ENCODE measurements around the gene SHF.
"Not testable (repeated sequence)": the region's sequence is repeated elsewhere in the genome, so short reads cannot be mapped to it uniquely, and the experiment has no call there.

Gene SHF, protein sequence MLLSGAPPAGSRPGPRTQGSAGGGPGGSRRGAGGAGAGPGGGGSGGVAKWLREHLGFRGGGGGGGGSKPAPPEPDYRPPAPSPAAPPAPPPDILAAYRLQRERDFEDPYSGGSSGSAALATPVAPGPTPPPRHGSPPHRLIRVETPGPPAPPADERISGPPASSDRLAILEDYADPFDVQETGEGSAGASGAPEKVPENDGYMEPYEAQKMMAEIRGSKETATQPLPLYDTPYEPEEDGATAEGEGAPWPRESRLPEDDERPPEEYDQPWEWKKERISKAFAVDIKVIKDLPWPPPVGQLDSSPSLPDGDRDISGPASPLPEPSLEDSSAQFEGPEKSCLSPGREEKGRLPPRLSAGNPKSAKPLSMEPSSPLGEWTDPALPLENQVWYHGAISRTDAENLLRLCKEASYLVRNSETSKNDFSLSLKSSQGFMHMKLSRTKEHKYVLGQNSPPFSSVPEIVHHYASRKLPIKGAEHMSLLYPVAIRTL

DNA sequence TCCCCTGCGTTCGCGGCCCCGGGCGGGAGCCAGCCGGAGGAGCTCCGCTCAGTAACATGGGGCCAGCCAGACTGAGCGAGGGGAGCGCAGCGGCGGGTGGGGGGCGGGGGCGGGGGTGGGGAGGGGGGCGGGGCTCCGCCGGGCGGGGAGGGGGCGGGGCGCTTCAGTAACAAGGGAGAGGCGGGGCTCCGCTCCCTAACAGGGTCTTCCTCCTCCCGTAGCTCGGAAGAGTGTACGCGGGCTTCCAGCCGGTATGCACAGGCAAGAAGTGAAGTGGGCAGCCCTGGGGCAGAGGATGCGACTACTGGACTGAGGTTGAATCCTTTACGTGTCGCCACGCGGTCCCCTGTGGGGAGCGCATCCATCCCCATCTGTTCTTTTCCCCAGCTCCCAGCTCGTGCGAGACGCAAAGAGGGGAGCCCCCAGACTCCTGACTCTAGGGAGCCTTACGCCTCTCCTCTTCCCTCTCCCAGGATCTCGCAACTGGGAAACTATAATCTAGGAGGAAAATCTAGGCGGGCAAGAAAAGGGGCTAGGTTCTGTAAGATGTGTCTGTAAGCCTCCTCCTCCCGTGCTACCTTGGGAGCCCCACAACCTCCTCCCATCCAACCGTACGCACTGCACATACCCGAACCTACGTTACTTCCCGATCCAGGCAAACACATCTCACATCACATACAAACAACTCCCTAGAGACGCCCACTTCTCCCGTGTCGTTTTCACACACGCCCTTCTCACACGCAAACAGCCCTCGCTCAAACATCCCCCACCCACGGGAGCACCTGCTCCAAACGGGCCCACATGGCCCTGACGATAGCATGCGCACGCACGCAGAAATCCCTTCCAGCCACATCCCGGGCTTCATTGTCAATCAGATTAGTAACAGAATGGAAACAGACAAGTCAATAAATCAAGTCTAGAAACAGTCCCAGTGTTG, at the start of gene SHF:
SHF (minus strand) TSS at position 73 of the 937 bp plus-strand sequence; CDS start at position 58, 15 bp downstream.
- peak; percentile 49 for DNase-seq

DNA sequence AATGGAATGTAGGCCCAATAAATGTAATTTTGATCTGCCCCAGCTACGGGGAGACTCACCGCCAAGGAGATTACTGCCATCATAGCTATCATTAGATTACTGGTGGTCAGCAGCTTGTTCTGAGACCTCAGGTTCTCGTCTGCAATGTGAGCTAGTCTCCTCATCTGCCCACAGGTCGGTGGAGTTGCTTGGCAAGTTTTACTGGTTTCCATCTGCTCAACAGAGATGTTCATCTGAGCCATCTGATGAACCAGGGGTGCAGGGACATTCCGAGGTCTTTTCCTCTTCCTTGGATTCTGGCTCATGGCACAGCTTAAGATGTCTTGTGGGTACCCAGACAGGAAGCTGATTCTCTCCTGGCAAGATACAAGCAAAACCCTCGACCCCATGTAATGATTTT, 49.0 kb upstream of the SHF start:
- DNase-seq = not testable (repeated sequence)

DNA sequence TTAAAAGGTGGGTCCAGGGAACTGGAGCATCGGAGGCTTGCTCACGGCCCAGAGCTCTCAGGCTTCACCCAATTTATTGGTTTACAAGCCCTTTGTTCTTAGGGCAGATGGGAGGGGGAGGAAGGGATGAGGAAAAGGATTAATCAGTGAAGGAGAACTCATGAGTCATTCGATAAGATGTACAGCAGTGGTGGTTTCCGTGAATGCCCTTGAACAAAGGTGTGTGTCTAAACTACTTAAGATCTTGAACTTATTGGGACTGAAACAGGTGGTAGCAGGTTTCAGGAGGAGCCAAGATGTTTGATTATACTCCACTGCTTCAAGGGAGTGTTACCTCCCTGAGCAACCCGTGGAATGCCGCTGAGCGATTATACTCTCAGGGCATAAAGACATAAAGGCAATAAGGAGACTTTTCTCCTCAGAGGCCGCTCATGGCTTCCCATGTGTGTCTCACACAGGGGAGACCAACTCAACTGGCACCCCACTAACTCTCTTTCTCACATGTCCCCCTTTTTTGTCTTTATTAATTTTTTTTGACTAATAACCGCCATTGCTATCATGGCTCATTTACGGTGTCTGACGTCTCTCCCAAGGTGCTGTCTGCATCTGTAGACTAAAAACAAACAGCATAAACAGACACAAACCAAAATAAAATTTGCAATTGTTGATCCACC, 46.9 kb upstream of the SHF start:
- no peak for DNase-seq

DNA sequence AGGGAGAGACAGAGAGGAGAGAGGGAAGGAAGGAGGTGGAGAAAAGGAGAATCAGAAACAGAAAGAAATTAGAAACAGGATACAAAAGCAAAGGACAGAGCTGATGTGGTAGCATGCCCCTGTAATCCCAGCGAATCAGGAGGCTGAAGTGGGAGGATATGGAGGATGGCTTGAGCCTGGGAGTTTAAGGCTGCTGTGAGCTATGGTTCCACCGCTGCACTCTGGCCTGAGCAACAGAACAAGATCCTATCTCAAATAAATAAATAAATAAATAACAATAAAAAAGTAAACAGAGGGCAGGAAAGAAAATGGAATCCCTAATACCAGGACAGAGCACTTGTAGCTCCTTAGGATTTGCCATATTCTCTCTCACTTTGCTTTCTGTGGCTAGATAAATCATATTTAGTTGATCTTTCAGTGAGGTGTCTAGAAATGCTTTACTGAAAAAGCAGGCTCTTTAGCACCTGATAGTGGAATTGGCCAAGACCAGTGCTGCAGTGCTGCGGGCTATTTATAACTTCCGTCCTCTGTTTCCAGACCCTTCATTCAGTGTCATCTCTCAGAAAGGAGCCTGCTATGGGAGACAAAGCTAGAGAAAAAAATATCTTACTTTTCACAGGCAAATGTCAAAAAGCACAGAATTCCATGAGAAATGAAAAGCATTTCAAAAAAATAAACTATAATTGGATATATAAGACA, 44.2 kb upstream of the SHF start:
- DNase-seq = no peak

DNA sequence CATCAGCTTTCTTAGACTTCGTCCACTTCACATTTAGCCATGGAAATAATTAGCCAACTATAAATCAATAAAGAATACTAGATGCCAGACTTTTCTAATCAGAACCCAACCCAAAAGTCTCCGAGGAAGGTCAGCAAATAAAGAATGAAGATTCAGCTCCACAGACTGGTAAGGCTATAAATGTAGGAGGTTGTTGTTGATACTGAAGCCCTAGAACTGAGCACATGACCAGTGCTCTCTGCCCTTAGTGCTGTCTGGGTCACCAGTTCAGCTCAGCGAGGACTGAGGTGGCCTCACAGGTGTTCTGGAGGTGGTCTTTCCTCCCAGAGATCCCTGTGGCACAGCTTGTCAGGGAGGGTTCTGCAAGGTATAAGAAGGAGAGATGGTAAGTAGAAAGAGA, 43.4 kb upstream of the SHF start:
- no peak for DNase-seq

DNA sequence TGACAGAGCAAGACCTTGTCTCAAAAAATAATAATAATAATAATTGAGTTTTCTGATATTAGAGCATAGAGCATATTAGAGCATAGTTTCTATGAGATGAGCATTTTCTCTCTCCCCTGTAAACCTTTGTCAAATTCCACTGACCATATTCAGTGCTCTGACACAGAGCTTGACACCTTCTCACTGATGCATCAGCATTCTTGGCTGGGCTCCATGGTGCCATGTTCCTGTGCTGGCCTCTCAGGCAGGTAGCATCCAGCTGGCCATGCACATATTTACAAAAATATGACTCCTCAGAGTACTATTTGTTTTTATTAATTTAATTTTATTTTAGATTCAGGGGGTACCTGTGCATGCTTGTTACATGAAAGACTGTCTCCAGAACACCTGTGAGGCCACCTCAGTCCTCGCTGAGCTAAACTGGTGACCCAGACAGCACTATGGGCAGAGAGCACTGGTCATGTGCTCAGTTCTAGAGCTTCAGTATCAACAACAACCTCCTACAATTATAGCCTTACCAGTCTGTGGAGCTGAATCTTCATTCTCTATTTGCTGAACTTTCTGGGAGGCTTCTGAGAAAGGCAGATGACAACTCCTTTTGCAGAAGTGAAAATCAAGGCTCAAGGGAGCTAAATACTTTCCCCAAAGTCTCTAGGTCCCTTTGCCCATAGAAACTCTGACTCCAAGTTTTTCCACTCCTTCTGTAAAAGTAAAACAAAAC, 42.6 kb upstream of the SHF start:
- DNase-seq = no peak

DNA sequence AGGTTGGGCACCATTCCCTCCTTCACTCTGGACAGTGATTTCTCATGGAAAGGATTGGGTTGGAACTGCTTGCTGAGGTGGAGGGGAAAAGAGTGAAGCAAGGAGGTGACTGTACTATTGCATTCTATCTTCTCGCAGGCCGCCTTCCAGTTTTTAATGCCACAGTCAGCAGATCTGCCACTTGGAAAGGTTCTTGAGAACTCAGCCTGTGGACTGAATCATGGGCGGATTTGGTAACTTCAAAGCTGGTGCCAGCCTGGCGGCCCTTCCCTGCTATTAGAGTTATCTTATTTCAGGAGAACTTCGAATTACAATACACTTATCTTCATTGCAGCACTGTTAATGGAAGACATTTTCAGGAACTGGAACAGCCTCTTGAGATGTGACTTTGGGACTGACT, 41.2 kb upstream of the SHF start:
- no peak for DNase-seq

DNA sequence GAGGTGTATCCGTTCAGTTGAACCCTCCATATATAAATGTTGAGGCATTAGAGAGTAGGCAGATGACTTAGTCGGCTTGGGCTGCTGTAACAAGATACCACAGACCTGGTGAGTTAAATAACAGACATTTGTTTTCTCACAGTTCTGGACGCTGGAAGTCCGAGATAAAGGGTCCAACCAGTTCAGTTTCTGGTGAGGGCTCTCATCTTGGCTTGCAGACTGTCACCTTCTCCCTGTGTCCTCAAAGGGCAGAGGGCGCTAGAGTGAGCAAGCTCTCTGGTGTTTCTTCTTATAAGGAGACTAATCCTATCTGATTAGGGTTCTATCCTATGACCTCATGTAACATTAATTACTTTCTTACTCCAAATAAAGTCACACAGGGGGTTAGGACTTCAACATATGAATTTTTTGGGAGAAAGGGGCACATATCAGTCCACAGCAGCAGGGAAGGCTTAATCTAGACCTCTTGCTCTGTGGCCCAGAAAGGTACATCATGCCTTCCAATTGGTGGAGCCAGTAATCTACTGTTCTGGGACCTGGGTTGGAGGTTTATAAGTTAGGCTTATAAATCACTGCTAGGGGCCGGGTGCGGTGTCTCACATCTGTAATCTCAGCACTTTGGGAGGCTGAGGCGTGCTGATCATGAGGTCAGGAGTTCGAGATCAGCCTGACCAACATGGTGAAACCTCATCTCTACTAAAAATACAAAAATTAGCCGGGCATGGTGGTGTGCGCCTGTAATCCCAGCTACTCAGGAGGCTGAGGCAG, 37.9 kb upstream of the SHF start:
- peak; percentile 29 for DNase-seq

DNA sequence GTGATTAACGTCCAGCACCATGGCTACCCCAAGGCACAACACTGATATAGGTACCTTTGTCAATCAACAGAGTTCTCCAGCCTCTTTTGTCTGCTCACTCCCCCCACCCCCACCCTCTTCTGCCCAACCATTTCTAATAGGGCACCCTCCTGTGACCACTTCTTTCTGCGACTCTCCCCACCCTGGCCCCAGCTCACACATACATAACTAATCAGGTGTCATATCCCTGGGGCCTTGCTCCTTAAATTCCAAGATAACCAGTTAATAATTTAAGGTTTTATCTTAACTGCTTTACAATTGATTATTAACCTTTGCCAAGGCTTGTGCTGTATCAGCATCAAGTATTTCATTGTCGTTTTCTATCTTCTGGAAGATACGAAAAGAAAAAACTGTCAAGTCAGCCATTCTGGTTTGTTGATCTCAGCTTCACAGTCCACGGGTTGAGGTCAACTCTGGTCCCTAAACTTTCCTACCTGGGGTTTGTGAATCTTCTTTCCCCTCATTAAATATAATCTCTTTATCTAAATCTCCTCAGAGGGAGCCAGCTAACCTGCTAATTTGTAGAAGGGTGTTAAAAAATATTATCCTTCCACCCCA, 37.0 kb upstream of the SHF start:
- no peak for DNase-seq

DNA sequence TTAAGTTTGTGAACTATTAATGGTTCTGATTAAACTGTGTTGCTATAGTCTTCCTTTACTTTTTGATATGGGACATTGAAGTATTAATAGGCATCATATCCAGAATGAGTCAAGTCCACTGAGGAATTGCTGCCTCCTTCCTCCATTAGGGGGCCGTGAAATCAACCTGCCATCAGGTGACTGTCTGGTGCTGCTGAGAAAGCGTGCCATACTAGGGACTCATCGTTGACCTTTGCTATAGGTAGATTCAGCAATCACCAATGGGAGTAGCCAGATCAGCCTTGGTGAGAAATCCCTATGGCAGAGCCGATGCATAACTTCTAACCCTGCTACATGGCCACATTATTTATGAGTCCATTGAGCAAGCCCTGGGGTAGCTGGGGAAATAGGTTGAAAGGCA, 34.2 kb upstream of the SHF start:
- DNase-seq = no peak

DNA sequence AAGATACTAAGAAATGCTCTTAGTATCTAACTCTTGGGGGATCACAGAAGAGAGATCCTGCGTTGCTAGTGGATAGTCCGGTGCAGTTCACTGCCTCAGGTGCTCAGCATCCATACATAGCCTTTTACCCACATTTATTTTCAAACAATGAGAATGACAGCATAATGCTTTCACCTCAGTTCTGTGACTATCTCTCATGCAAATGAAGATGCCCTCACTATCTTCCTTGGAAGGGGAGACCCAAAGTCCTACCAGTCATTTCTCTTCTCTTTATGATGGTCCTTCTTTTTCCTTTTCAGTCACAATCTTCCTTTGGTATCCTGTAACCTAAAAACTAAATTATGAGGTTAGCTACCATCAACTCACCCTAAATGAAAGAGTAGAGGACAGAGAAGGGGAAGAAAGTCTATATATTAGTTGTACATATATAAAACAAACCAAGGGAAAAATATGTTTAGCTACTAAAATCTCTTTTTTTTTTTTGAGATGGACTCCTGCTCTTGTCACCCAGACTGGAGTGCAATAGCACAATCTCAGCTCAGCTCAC, 33.4 kb upstream of the SHF start:
- DNase-seq = no peak

DNA sequence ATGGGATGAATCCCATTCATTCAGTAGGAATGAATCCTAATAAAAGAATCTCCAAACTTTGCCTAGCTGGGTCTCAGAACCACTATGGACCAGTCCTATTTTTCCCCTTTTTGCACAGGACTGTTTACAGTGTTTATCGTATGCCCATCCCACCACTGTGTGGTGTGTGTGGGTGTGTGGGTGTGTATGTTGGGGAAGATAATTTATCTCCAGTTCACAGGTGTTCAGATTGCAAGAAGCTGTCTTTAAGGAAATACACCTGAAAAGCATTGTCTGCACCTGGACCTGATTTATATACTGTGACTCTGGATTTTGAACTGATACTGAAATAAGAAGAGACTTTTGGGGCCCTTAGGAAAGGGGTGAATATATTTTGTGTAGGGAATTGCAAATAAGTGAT, 24.7 kb upstream of the SHF start:
- no peak for DNase-seq

DNA sequence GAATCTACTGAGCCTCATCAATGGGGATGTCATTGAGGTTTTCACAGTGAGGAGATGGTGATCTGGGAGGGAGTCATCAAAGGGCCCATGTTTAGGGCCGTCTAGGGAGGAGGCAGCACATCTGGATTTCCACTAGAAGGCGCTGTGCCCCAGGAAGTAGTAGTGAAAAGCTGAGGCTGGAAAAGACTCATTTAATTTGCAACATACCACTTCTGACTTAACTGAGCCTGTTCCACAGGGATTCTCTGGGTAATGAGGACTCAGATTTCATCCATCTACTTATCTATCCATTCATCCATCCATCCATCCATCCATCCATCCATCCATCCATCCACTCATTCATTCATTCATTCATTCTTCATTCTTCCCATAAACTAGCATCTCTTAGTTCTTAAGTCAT, 17.4 kb upstream of the SHF start:
- peak; percentile 90 for DNase-seq

DNA sequence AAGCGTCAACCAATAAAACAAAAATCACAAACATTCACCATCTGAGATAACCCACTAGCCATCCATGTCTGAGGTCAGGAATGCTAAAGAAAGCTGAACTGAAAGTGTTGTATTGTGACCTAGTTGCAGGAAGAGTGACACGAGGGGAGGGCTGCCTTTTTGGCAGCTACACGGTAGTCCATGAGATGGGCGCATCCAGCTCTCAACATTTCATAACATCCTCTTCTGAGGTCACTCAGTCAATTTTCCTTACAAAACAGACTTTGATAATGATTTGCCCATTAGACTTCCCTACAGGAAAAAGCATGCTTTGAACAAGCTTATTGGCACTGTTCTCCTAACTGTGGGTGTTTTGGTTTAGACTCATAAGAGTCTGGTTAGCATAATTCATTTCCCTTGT, 15.4 kb upstream of the SHF start:
- DNase-seq = no peak

DNA sequence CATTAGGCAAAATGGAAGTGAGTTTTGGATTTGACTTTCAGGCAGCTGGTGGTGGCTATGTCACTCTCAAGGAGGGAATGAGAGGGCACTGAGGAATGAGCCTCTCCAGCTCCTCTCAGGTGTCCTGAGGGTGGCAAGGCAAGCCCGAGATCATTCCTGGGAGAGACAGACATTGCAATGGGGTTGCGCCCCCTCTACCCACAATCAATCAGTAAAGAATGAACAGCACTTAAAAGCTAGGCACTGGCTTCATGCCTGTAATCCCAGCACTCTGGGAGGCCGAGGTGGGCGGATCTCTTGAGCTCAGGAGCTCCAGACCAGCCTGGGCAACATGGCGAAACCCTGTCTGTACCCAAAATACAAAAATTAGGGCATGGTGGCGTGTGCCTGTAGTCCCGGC, 14.1 kb upstream of the SHF start:
- DNase-seq = no peak

DNA sequence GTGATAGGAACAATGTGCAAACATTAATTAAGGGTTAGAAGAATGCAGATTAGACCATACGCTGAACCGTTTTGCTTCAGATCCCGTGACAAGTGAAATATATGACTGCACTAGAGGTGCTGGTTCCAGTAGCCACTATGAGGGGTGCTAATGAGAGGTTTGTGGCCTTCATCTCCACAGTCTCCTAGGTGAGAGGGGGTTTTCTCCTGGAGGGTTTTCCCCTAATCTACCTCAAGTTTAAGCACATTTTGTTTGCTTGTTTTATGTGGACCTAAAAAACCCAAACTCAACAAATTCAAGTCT, 13.7 kb upstream of the SHF start:
- peak; percentile 9 for DNase-seq

DNA sequence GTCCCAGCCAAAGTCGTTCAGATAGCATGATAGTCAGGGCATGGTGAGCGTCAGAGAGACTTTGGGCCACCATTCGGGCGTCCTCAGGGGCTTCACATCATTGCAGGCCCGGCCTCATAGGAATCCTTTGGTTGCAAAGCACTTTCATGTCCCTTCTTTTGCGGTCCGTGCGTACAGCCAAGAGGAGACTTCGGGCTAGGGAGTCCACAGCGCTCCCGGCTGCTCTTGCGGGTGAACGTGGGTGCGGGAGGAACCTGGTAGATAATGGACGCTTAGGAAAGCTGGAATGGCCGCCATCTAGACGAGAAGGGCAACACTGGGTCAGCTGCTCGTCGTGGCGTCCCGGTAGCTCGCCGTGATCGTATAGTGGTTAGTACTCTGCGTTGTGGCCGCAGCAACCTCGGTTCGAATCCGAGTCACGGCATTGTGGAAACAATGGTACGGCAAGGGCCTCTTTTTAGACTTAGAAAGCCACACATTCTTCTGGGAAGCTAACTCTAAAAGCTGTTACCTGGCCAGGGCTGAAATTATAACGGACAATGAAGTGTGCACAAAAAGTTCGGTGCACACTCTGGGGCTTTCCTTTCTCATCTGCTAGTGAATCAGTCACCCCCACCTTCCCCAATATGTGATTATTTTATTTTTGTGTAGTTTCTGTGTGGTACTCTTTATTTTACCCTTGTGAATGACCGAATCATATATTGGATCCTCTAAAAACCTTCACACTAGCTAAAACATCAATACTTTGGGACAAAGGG, 13.2 kb upstream of the SHF start:
- peak; percentile 84 for DNase-seq

DNA sequence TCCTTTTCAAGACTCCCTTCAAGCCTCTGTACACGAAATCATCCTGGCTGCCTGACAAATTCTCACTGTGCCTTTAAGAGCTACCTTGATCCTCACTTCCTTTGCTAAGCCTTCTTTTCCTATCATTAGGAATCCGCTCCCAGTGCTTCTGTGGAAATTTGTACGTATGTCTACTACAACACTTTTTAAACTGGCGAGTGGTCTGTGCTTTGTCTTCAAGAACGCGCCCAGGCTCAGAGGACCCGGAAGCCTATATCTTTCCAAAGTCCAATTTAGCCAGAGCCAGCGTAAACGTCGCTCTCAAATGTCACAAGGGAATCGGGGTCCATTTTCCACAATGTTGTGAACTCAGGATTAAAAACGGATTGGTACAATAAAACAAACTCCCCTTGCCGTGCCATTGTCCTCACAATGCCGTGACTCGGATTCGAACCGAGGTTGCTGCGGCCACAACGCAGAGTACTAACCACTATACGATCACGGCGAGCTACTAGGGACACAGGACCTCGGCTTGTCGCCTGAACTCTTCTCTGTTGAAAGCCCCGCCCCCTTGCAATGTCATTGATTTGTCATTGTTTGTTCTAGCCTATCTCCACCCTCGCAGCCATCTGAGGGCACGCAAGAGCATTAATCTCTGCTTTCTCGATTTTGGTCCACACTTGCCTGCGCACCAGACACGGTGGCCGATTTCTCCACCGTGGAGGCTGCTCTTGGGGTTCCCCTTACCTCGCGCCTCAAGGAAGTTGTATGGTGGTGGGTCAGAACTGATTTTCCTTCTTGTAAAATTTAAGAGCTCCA, 12.4 kb upstream of the SHF start:
- DNase-seq = peak; percentile 96
